HEK293 (cell line): ENCODE data around the gene PRKCE.

Experiments
- CTCF ChIP-seq: fragments of 450-650 bp; formaldehyde crosslinking; IDR thresholded peaks from 2 replicates; pipeline ENCODE4 v1.5.1; 2016; ENCODE audit warnings: missing biosample characterization, missing genetic modification characterization
- KLF10 ChIP-seq: fragments of 450-650 bp; IDR thresholded peaks from 2 replicates; pipeline ENCODE4 v1.5.1; 2018; ENCODE audit warnings: missing biosample characterization, mild to moderate bottlenecking, missing genetic modification characterization
- KLF7 ChIP-seq: fragments of 450-650 bp; formaldehyde crosslinking; IDR thresholded peaks from 2 replicates; pipeline ENCODE4 v1.5.1; 2016; ENCODE audit warnings: missing biosample characterization, missing genetic modification characterization, borderline replicate concordance
- SP2 ChIP-seq: fragments of 450-650 bp; formaldehyde crosslinking; IDR thresholded peaks from 2 replicates; pipeline ENCODE4 v1.5.1; 2016; ENCODE audit warnings: missing biosample characterization, missing genetic modification characterization
- ZNF274 ChIP-seq, 2 experiments: fragments of 200-500 bp in 1 of 2; fragments of 450-650 bp in 1 of 2; sonication (Bioruptor generic) in 1 of 2; formaldehyde crosslinking in 1 of 2; IDR thresholded peaks; 2 replicates each; pipeline versions ENCODE4 v1.5.1 to v1.6.1; 2014 to 2016; ENCODE audit warnings: borderline replicate concordance in 1 of 2, inconsistent platforms in 1 of 2, low read length in 1 of 2, missing biosample characterization in 1 of 2, missing genetic modification characterization in 1 of 2
- ZNF302 ChIP-seq: fragments of 450-650 bp; formaldehyde crosslinking; IDR thresholded peaks from 2 replicates; pipeline ENCODE4 v1.5.1; 2016; ENCODE audit warnings: missing biosample characterization, missing genetic modification characterization, low read depth
- ZNF558 ChIP-seq: fragments of 450-650 bp; formaldehyde crosslinking; IDR thresholded peaks from 2 replicates; pipeline ENCODE4 v1.5.1; 2016; ENCODE audit warnings: missing biosample characterization, missing genetic modification characterization
- ZNF561 ChIP-seq: fragments of 450-650 bp; IDR thresholded peaks from 2 replicates; pipeline ENCODE4 v1.5.1; 2018; ENCODE audit warnings: missing biosample characterization, missing genetic modification characterization, borderline replicate concordance
- ZNF76 ChIP-seq: fragments of 450-650 bp; formaldehyde crosslinking; IDR thresholded peaks from 2 replicates; pipeline ENCODE4; 2016; ENCODE audit warnings: low read depth, missing biosample characterization, missing genetic modification characterization, borderline replicate concordance
- ZNF776 ChIP-seq: fragments of 450-650 bp; formaldehyde crosslinking; IDR thresholded peaks from 2 replicates; pipeline ENCODE4 v1.5.0; 2017; ENCODE audit warnings: missing biosample characterization, missing genetic modification characterization, borderline replicate concordance
- ZNF785 ChIP-seq: fragments of 450-650 bp; formaldehyde crosslinking; IDR thresholded peaks from 2 replicates; pipeline ENCODE4 v1.5.1; 2016; ENCODE audit warnings: missing biosample characterization, missing genetic modification characterization
- TF ChIP-seq, protein P1 (sequence below): fragments of 450-650 bp; formaldehyde crosslinking; IDR thresholded peaks from 2 replicates; pipeline ENCODE4 v1.5.1; 2017; ENCODE audit warnings: missing biosample characterization, missing genetic modification characterization
- TF ChIP-seq, protein P2 (sequence below): sonication (generic); formaldehyde crosslinking; IDR thresholded peaks from 2 replicates; pipeline ENCODE4 v1.8.1; 2022; ENCODE audit warnings: mild to moderate bottlenecking, moderate library complexity, missing genetic modification reagents
- TF ChIP-seq, protein P3 (sequence below): fragments of 450-650 bp; formaldehyde crosslinking; IDR thresholded peaks from 2 replicates; pipeline ENCODE4 v1.5.1; 2017; ENCODE audit warnings: missing biosample characterization, missing genetic modification characterization

DNA sequence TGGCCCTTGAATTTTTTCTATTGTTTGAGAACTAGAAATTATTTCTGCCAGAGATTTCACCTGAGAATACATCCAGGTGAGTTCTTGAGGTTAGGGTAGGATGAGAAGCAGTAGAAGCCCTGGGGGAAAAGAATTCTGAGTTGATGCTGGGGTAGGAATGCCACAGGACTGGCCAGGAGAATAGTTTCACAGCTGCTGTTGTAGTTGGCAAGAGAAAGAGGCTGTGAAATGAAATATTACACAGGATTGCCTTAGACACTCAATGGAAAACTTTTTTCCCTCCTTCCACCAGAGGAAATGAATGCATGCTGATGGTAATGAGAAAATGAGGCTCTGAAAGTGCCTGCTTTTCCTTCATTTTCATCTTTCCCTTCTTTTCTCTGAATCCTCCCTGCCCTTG is 54.6 kb downstream of the PRKCE start:
- no peak for TF ChIP-seq CTCF
- no peak for TF ChIP-seq KLF10 (tag by site-specific recombination)
- TF ChIP-seq, protein P1, sequence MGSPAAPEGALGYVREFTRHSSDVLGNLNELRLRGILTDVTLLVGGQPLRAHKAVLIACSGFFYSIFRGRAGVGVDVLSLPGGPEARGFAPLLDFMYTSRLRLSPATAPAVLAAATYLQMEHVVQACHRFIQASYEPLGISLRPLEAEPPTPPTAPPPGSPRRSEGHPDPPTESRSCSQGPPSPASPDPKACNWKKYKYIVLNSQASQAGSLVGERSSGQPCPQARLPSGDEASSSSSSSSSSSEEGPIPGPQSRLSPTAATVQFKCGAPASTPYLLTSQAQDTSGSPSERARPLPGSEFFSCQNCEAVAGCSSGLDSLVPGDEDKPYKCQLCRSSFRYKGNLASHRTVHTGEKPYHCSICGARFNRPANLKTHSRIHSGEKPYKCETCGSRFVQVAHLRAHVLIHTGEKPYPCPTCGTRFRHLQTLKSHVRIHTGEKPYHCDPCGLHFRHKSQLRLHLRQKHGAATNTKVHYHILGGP = no peak
- no peak for TF ChIP-seq KLF7 (tag by site-specific recombination)
- TF ChIP-seq ZNF76 (tag by site-specific recombination) = no peak
- no peak for TF ChIP-seq ZNF561 (tag by site-specific recombination)
- TF ChIP-seq SP2 = no peak
- TF ChIP-seq, protein P2, sequence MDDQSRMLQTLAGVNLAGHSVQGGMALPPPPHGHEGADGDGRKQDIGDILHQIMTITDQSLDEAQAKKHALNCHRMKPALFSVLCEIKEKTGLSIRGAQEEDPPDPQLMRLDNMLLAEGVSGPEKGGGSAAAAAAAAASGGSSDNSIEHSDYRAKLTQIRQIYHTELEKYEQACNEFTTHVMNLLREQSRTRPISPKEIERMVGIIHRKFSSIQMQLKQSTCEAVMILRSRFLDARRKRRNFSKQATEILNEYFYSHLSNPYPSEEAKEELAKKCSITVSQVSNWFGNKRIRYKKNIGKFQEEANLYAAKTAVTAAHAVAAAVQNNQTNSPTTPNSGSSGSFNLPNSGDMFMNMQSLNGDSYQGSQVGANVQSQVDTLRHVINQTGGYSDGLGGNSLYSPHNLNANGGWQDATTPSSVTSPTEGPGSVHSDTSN (CRISPR knock-in tag) = no peak
- no peak for TF ChIP-seq ZNF558 (tag by site-specific recombination)
- no peak for TF ChIP-seq ZNF274 (IDR thresholded peaks at IDR 0.05; ENCODE audit: low read length)
- TF ChIP-seq ZNF274 (tag by site-specific recombination; IDR thresholded peaks at IDR 0.05; ENCODE audit: borderline replicate concordance) = no peak
- no peak for TF ChIP-seq ZNF776 (tag by site-specific recombination)
- TF ChIP-seq ZNF302 (tag by site-specific recombination) = no peak
- TF ChIP-seq ZNF785 = no peak
- TF ChIP-seq, protein P3, sequence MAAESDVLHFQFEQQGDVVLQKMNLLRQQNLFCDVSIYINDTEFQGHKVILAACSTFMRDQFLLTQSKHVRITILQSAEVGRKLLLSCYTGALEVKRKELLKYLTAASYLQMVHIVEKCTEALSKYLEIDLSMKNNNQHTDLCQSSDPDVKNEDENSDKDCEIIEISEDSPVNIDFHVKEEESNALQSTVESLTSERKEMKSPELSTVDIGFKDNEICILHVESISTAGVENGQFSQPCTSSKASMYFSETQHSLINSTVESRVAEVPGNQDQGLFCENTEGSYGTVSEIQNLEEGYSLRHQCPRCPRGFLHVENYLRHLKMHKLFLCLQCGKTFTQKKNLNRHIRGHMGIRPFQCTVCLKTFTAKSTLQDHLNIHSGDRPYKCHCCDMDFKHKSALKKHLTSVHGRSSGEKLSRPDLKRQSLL (tag by site-specific recombination) = no peak
